ENCODE data around the gene IGF2R.

DNA sequence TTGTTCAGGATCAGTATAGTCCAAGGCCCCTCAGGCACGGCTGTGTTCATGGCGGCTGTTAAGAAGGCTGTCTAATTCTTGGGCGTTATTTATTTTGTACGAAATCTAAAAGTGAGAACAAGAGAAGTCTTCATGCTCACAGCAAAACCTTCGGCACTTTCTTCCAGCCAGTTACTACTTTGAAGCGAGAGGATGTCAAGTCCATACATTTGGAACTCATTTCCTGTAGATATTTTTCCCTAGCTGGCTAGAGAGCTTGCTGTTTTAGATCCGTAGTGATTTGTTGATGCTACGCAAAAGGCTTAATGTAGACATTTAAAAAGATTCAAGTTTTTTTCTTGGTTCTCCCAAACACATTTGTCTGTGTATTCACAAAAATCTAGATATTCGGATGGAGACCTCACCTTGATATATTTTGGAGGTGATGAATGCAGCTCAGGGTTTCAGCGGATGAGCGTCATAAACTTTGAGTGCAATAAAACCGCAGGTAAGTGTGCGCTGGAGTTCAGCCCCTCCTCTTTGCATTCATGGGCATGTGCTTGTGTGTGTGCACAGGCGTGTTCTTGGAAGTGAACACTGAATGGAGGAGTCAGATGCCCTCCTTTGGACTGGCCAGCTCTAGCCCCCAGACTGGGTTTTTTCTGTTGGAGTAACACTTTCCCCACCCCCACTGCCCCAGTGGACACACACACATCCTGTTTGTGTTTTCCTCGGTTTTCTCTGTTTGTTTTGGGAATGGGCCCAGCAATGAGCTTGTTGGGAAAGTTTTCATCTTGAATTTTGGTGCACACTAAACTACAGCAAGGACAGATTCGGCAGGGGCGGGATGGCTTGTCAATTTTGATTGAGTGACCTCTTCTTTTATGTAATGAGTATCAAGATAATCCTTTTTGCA, 65.4 kb downstream of the IGF2R start:
- TF ChIP-seq POLR2AphosphoS5 (IDR thresholded peaks at IDR 0.05; ENCODE audit: low read depth, low read length): no peak
- no peak for TF ChIP-seq POLR2A (IDR thresholded peaks at IDR 0.05; ENCODE audit: low read depth, low read length)

Data from GM12892 (cell line).